HepG2 (cell line): ENCODE data around the gene FAR1. TPM values are rescaled to one million over a fixed set of nuclear protein-coding genes. Genes with fewer than 3 reads are reported as not detected.

Experiments
- ATAC-seq: fragments of 200-7000 bp; cut with Tn5 transposase; 3 replicates; pipeline ENCODE4 v1.9.1; 2020; ENCODE audit warnings: mild to moderate bottlenecking, moderate library complexity
- BruUV-seq: library from RNA; stranded (reverse); fragments of 400-500 nt; replicated peaks from 2 replicates; lab custom pipeline; 2021; lab: Mats Ljungman, UMichigan
- CTCF ChIA-PET: fragments of 300-600 bp; formaldehyde crosslinking; extraction: SDS; loops from one replicate; lab custom pipeline; 2021; ENCODE audit warnings: low total read pairs, inconsistent platforms, low intra/inter-chr PET ratio; lab: Yijun Ruan, JAX
- POLR2A ChIA-PET: fragments of 350-600 bp; sonication (Branson Sonifier 250); formaldehyde crosslinking; loops from one replicate; lab custom pipeline; 2020; ENCODE audit warnings: antibody characterized with exemption, inconsistent platforms; lab: Yijun Ruan, JAX
- DNase-seq: peaks from one replicate; pipeline ENCODE4 v3.0.0-alpha.2; 2015; ENCODE audit warnings: low spot score
- FAIRE-seq: peaks from 3 replicates; lab custom pipeline; 2011; peaks lifted over from hg19 to GRCh38; lab: Jason Lieb, UNC
- H2AFZ ChIP-seq: one replicate; pipeline ENCODE4 v1.6.1; 2011; ENCODE audit warnings: low read length, inconsistent platforms
- H3K27ac ChIP-seq: fragments of 300-600 bp; 3 replicates; pipeline ENCODE4 v1.8.0; 2011; ENCODE audit warnings: mixed run types, mild to moderate bottlenecking, mixed read lengths, low read length, inconsistent platforms; ENCODE audit not compliant: insufficient read depth; ENCODE audit errors: extremely low read length
- H3K27me3 ChIP-seq, 2 experiments: fragments of 200-600 bp in 1 of 2; 2 replicates in 1 of 2; 3 replicates in 1 of 2; pipeline versions ENCODE4 v1.6.0 to v1.8.0; 2011; ENCODE audit warnings: low read length in 2 of 2, mild to moderate bottlenecking in 2 of 2, moderate library complexity in 2 of 2, inconsistent platforms in 1 of 2; ENCODE audit not compliant: insufficient read depth in 2 of 2, control insufficient read depth in 1 of 2
- H3K36me3 ChIP-seq, 2 experiments: fragments of 200-600 bp in 1 of 2; replicated peaks in 1 of 2; 2 replicates in 1 of 2; 3 replicates in 1 of 2; pipeline versions ENCODE4 v1.5.1 to v1.8.0; 2011; ENCODE audit warnings: low read length in 2 of 2, inconsistent platforms in 1 of 2; ENCODE audit not compliant: insufficient read depth in 2 of 2, control insufficient read depth in 1 of 2
- H3K4me1 ChIP-seq: 2 replicates; pipeline ENCODE4 v1.5.1; 2012; ENCODE audit warnings: low read length, inconsistent platforms; ENCODE audit not compliant: insufficient read depth
- H3K4me2 ChIP-seq: 2 replicates; pipeline ENCODE4 v1.6.0; 2011; ENCODE audit warnings: low read depth, low read length, inconsistent platforms
- H3K4me3 ChIP-seq, 3 experiments: fragments of 200-600 bp in 1 of 3; sonication (generic), shearing (Covaris generic) in 1 of 3; replicated peaks in 1 of 3; 2 replicates each; pipeline ENCODE4 v1.5.1; 2011 to 2016; ENCODE audit warnings: low read length in 3 of 3, inconsistent platforms in 2 of 3, low read depth in 2 of 3, mild to moderate bottlenecking in 2 of 3, control low read depth in 1 of 3, mixed read lengths in 1 of 3; ENCODE audit not compliant: insufficient read depth in 1 of 3
- H3K79me2 ChIP-seq: one replicate; pipeline ENCODE4 v1.6.1; 2011; ENCODE audit warnings: low read length, inconsistent platforms; ENCODE audit not compliant: insufficient read depth
- H3K9ac ChIP-seq: 2 replicates; pipeline ENCODE4 v1.6.0; 2011; ENCODE audit warnings: mild to moderate bottlenecking, low read depth, low read length, inconsistent platforms; ENCODE audit not compliant: insufficient read depth
- H3K9me3 ChIP-seq: 2 replicates; pipeline ENCODE4 v1.5.1; 2012; ENCODE audit warnings: mild to moderate bottlenecking, low read length
- H4K20me1 ChIP-seq: 2 replicates; pipeline ENCODE4 v1.6.0; 2011; ENCODE audit warnings: inconsistent platforms, mild to moderate bottlenecking, low read length, moderate library complexity; ENCODE audit not compliant: insufficient read depth
- AGO1 ChIP-seq: fragments of 200-400 bp; formaldehyde crosslinking; IDR thresholded peaks from 2 replicates; pipeline ENCODE4 v1.6.1; 2017; ENCODE audit warnings: mild to moderate bottlenecking, low read depth, low read length, moderate library complexity; ENCODE audit not compliant: poor library complexity, severe bottlenecking
- HMG20B ChIP-seq: conservative IDR thresholded peaks from 2 replicates; pipeline ENCODE4 v1.6.1; 2016; ENCODE audit warnings: missing genetic modification reagents, missing compliant biosample characterization
- HOXA7 ChIP-seq: sonication (generic); formaldehyde crosslinking; IDR thresholded peaks from 2 replicates; pipeline ENCODE4 v1.8.1; 2022; ENCODE audit warnings: mild to moderate bottlenecking, missing genetic modification reagents, moderate library complexity
- KDM6A ChIP-seq: IDR thresholded peaks from 2 replicates; pipeline ENCODE4 v1.6.1; 2016; ENCODE audit warnings: low read depth
- PRMT3 ChIP-seq: sonication (generic); formaldehyde crosslinking; IDR thresholded peaks from 2 replicates; pipeline ENCODE4 v1.8.1; 2022; ENCODE audit warnings: low read depth, mild to moderate bottlenecking, moderate library complexity, missing genetic modification reagents, borderline replicate concordance
- SRY ChIP-seq: sonication (generic); formaldehyde crosslinking; IDR thresholded peaks from 2 replicates; pipeline ENCODE4 v1.8.0; 2022; ENCODE audit warnings: mild to moderate bottlenecking, missing genetic modification reagents
- ZFY ChIP-seq: sonication (generic); formaldehyde crosslinking; IDR thresholded peaks from 2 replicates; pipeline ENCODE4 v1.4.0; 2020; ENCODE audit warnings: missing genetic modification reagents
- ZMAT3 ChIP-seq: sonication (generic); formaldehyde crosslinking; conservative IDR thresholded peaks from 2 replicates; pipeline ENCODE4 v1.7.0; 2021; ENCODE audit warnings: missing genetic modification reagents
- ZNF598 ChIP-seq: sonication (generic); formaldehyde crosslinking; IDR thresholded peaks from 2 replicates; pipeline ENCODE4 v1.5.1; 2020; ENCODE audit warnings: mild to moderate bottlenecking, missing genetic modification reagents, borderline replicate concordance
- ZNF614 ChIP-seq: IDR thresholded peaks from 2 replicates; pipeline ENCODE4 v1.6.1; 2018; ENCODE audit warnings: missing biosample characterization, missing genetic modification reagents, inconsistent platforms, borderline replicate concordance
- ZNF615 ChIP-seq: sonication (generic); formaldehyde crosslinking; IDR thresholded peaks from 2 replicates; pipeline ENCODE4 v1.5.0; 2020; ENCODE audit warnings: mild to moderate bottlenecking, missing genetic modification reagents, borderline replicate concordance
- WGBS: methylation state at CpG from one replicate; pipeline ENCODE4 v1.1.6; 2017; ENCODE audit warnings: low lambda C conversion rate; 5-methylcytosine and 5-hydroxymethylcytosine counted together
- in situ Hi-C: cut with HindIII; loops from 2 replicates; pipeline ENCODE4 v1.10.0; 2017; ENCODE audit warnings: low pct_unique_long_range_greater_than_20kb; ENCODE audit not compliant: extremely low pct_ligation_motif_present
- intact Hi-C: fragments of 100-400 bp; cut with micrococcal nuclease; formaldehyde crosslinking; loops from one replicate; pipeline ENCODE4 v1.10.0; 2022; ENCODE audit not compliant: unreplicated experiment
- polyA plus RNA-seq, 8 experiments: library from polyadenylated mRNA; depleted of rRNA in 3 of 8; stranded (reverse) in 7 of 8; unstranded in 1 of 8; fragments of >200 nt; fragmentation: Illumina TruSeq in 4 of 8; extraction: Trizol in 4 of 8; gene quantifications; 2 replicates each; pipeline versions ENCODE4 v1.2.1 to v1.2.3, GENCODE V29; 2011 to 2016; ENCODE audit warnings: low read depth in 4 of 8, missing spikeins in 1 of 8, mixed read lengths in 1 of 8; ENCODE audit not compliant: insufficient read depth in 1 of 8
- total RNA-seq, 5 experiments: library from RNA; depleted of rRNA; stranded (reverse); fragments of >200 nt; fragmentation: Illumina TruSeq; extraction: Trizol; gene quantifications; 2 replicates each; pipeline ENCODE4 v1.2.3, GENCODE V29; 2016; ENCODE audit warnings: low read depth in 1 of 5
- TF ChIP-seq, protein P1 (sequence below): sonication (generic); formaldehyde crosslinking; IDR thresholded peaks from 2 replicates; pipeline ENCODE4 v1.5.0; 2020; ENCODE audit warnings: mild to moderate bottlenecking, missing genetic modification reagents
- TF ChIP-seq, protein P2 (sequence below): sonication (generic); formaldehyde crosslinking; IDR thresholded peaks from 2 replicates; pipeline ENCODE4 v1.4.0; 2020; ENCODE audit warnings: mild to moderate bottlenecking, missing genetic modification reagents
- TF ChIP-seq, protein P3 (sequence below): sonication (generic); formaldehyde crosslinking; IDR thresholded peaks from 2 replicates; pipeline ENCODE4 v1.4.0; 2020; ENCODE audit warnings: missing genetic modification reagents

Gene FAR1
- total and polyA plus RNA-seq, 2 of the 13 experiments (the other 11 are each of a cell fraction or from before 2014, with no cell fraction given), result 0.40 to 0.95 TPM

DNA sequence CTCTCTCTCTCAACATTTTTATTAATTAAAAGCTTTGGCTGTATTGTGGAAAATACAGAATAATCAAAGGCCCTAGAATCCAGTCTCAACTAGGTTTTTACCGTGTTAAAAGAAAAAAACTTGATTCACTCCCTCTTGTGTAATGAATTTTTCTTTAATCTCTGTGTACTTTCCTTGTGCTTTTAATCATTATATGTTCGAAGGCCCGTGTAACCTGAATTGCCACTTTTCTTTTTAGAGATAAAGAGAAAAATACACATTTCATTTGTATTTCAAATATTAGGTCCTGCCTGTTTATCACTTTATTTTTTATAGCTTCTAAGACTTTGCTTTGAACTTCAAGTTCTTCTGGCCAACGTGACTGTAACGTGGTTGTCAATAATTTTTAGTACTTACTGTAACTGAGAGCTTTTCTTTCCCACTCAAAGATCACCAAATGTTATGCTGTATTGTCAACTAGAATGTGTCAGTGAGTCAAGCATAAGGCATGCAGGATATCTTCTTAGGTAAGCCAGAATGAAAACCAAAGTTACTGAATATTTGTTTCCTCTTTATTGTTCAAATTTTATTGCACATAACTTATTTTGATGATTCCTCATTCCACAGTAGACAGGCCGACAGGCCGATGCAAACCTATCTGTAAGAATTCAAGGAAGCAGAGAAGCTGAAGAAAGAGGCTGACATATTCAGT lies 23.3 kb upstream of the FAR1 start (continued):
- TF ChIP-seq ZNF598 (CRISPR knock-in tag), result no peak
- TF ChIP-seq HOXA7 (CRISPR knock-in tag), result no peak
- TF ChIP-seq, protein P1, sequence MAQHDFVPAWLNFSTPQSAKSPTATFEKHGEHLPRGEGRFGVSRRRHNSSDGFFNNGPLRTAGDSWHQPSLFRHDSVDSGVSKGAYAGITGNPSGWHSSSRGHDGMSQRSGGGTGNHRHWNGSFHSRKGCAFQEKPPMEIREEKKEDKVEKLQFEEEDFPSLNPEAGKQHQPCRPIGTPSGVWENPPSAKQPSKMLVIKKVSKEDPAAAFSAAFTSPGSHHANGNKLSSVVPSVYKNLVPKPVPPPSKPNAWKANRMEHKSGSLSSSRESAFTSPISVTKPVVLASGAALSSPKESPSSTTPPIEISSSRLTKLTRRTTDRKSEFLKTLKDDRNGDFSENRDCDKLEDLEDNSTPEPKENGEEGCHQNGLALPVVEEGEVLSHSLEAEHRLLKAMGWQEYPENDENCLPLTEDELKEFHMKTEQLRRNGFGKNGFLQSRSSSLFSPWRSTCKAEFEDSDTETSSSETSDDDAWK, result no peak
- TF ChIP-seq PRMT3 (CRISPR knock-in tag), result no peak

DNA sequence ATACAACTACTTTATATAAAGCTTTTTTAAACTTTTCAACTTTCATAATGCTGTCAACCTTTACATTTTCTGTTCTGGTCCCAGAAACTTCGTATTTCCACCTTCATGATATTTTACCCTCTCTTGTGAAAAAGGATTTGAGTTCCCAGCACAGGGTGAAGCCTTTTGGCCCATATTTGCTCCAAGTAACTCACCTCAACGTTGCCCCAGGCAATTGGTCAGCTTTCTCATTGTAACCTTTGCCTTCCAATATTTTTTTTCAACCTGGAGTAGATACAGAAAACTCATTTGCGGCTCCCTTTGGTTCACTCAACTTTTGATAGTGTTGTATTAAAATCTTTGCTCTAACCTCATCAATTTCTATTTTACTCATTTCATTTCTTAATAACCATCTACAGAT lies 21.1 kb upstream of the FAR1 start:
- Histone ChIP-seq H3K36me3 (no peaks in the 10 kb centered on the region), H2AFZ (no peak overlapping the region), H3K4me2 (no peak overlapping the region), H3K27me3 (peaks cover 0 to 2% of the 10 kb centered on the region in 2 experiments; a peak in 2 of 5 replicates), H3K9ac (no peak overlapping the region), H3K79me2 (no peaks in the 10 kb centered on the region), H3K9me3 (no peaks in the 10 kb centered on the region), H3K27ac (no peak overlapping the region), H3K4me3 (no peak overlapping the region), H4K20me1 (no peaks in the 10 kb centered on the region), H3K4me1 (no peaks in the 10 kb centered on the region)
- ATAC-seq, result no peak
- 32% methylated on average over 3 of the region's 3 CpGs for WGBS
- no peak for DNase-seq
- in situ Hi-C loops, result no loop called here
- ChIA-PET CTCF (no interaction called here), POLR2A (no interaction called here)
- intact Hi-C loops, result no loop called here
- TF ChIP-seq SRY (CRISPR knock-in tag), result no peak
- TF ChIP-seq ZMAT3, result no peak
- TF ChIP-seq ZFY (CRISPR knock-in tag), result no peak
- no peak for TF ChIP-seq HMG20B
- TF ChIP-seq, protein P2, sequence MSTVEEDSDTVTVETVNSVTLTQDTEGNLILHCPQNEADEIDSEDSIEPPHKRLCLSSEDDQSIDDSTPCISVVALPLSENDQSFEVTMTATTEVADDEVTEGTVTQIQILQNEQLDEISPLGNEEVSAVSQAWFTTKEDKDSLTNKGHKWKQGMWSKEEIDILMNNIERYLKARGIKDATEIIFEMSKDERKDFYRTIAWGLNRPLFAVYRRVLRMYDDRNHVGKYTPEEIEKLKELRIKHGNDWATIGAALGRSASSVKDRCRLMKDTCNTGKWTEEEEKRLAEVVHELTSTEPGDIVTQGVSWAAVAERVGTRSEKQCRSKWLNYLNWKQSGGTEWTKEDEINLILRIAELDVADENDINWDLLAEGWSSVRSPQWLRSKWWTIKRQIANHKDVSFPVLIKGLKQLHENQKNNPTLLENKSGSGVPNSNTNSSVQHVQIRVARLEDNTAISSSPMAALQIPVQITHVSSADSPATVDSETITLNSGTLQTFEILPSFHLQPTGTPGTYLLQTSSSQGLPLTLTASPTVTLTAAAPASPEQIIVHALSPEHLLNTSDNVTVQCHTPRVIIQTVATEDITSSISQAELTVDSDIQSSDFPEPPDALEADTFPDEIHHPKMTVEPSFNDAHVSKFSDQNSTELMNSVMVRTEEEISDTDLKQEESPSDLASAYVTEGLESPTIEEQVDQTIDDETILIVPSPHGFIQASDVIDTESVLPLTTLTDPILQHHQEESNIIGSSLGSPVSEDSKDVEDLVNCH, result no peak
- TF ChIP-seq, protein P3, sequence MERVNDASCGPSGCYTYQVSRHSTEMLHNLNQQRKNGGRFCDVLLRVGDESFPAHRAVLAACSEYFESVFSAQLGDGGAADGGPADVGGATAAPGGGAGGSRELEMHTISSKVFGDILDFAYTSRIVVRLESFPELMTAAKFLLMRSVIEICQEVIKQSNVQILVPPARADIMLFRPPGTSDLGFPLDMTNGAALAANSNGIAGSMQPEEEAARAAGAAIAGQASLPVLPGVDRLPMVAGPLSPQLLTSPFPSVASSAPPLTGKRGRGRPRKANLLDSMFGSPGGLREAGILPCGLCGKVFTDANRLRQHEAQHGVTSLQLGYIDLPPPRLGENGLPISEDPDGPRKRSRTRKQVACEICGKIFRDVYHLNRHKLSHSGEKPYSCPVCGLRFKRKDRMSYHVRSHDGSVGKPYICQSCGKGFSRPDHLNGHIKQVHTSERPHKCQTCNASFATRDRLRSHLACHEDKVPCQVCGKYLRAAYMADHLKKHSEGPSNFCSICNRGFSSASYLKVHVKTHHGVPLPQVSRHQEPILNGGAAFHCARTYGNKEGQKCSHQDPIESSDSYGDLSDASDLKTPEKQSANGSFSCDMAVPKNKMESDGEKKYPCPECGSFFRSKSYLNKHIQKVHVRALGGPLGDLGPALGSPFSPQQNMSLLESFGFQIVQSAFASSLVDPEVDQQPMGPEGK, result no peak
- no peak for TF ChIP-seq KDM6A
- no peak for TF ChIP-seq ZNF614
- no peak for TF ChIP-seq AGO1
- TF ChIP-seq ZNF615 (CRISPR knock-in tag), result no peak
- FAIRE-seq, result no peak
- no TSS peak for BruUV-seq
